HG03045 (cell line): ENCODE measurements around the gene MLEC.
"Not testable (repeated sequence)": the region's sequence is repeated elsewhere in the genome, so short reads cannot be mapped to it uniquely, and the experiment has no call there.

Experiments
- ATAC-seq: cut with Tn5 transposase; IDR thresholded peaks from one replicate; pipeline ENCODE4 v1.9.1; 2021; ENCODE audit warnings: mild to moderate bottlenecking, moderate library complexity; ENCODE audit not compliant: unreplicated experiment

The MLEC gene

DNA sequence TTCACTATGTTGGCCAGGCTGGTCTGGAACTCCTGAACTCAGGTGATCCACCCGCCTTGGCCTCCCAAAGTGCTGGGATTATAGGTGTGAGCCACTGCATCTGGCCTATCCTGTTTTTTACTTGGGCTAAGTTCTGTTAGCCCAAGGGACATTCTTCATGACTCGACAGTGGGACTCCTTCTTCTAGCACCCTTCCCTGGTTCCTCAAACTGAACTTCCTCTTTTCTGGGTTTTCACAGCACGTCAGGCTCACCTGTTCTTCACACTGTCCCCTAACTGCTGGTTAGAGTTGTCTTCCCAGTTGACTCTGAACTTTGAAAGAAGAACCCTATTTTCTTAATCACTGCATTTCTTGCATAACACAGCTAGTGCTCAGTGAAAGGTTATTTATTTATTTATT is 24.1 kb upstream of the MLEC start:
- ATAC-seq: no peak

DNA sequence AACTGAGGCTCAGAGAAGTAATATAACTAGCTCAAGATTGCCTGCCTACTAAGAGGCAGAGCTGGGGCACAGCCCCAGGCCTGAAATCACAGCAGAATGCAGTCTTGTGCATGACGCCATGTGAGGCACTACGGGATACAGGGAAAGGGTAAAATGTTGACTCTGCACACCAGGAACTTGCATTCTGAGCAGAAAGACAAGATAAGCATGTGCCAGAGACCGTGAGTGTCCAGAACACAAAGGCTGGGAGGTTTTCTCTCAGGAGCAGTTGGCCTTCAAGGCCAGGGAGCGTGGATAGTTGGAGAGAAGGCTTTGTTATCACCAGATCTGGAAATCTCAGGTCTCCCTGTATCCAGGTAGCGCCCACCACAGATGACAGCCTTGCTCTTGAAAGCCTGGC is 23.2 kb upstream of the MLEC start:
- no peak for ATAC-seq

DNA sequence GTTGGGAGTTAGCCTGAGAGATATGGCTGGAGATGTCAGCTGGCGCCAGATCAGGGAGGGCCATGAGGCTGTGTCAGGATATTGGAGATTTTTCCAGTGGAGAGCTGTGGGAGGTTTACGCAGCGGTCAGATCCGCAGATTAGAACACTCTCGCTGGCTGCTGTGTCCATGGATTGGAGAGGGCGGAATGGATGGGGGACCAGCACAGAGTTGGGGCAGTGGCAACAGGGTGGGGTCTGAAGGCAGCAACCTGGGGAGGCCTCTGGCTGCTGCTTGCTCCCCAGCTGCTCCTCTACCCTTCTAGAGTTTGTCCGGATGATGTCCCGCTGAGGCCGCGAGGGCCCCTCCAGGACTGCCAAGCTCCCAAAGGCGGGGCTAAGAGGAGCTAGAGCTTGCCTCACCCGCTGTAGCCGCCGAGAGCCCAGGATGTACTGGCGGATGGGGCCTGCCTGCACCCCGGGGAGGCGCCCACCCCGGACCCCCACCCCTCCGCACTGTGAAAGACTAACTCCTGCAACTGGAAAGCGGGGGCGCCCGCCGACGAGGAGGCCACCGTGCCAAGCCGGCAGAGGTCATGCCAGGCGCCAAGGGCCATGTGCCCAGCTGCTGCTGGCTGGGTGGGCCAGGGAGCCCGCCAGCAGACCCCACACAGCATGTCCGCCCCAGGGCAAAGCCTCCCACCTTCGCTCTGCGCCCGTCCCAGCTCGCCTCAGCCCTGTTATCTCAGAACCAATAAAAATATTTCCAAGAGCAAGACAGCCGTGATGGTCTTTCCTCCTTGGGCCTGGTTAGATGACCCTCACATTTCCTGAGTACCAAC is 20.2 kb upstream of the MLEC start:
- ATAC-seq: no peak

DNA sequence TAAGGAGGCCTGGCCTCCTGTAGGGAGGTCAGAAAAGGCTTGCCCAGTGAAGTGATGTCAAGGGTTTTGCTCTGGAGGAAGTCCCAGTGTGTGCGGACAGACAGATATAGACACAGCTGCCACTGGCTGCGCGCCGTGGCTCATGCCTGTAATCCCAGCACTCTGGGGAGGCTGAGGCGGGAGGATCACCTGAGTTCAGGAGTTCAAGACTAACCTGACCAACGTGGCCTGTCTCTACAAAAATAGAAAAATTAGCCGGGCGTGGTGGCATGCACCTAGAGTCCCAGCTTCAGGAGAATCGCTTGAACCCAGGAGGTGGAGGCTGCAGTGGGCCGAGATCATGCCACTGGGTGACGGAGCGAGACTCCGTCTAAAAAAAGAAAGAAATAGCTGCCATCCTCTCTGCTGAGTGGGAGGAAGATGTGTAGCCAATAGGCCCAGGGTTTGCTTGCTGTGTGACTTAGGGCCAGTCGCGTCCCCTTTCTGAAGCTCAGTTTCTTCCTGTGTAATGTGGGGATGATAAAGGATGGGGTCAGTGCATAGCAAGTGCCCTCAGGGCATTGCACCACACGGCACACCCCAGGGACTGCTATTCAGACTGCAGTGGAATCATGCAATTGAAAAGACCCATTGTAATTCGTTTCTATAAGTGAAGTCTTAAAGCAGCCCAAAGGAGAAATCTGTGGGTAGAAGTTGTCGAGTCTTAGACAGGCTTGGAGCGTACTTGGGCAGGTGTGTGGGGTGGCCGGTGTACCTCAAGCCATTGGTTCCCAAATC is 18.7 kb upstream of the MLEC start:
- no peak for ATAC-seq

DNA sequence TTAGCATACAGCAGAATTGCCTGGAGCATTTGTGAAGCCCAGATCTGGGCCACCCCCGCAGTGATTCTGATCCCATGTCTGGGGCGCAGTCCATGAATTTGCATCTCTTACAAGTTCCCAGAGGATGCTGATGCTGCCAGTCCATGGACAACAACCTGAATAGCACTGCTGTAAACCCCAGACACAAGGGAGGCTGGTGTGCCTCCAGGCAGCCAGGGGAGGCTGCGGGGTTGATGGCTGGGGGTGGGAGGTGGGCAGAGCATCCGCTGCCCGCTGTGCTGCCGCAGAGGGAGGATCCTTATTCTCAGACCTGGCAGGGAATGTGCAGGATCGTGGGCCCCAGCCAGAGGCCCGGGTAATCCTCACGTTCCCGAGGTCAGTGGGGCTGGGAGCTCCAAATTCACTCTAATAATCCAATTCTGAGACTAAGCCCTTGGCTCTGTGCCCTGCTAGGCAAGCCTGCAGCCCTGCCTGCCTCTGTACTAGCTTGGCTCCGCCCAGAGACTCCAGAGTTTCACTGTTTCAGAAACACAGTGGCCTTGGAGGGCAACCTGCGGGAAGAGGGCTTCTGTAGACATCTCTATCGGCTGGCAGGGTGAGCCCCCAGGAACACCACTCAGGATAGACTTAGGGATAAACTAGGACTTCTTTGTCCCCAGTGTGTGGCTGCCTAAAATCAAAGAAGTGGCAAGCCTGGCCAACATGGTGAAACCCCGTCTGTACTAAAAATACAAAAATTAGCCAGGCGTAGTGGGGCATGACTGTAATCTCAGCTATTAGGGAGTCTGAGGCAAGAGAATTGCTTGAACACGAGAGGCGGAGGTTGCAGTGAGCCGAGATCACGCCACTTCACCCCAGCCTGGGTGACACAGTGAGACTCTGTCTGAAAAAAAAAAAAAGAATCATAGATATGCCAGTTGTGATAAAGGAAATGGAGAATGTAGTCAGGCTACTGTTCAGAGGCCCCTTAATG is 17.8 kb upstream of the MLEC start:
- no peak for ATAC-seq

DNA sequence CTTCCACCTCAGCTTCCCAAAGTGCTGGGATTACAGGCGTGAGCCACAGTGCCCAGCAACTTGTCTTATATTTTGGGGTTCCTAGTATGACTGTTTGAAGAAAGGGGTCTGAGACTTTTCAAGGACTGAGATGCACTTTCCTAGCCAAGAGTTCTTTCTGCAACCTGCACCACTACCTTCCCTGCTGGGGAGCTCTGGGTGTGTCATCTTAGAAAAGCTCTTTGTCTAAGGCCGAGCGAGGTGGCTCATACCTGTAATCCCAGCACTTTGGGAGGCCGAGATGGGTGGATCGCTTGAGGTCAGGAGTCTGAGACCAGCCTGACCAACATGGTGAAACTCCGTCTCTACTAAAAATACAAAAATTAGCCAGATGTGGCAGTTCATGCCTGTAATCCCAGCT is 16.7 kb upstream of the MLEC start:
- not testable (repeated sequence) for ATAC-seq

DNA sequence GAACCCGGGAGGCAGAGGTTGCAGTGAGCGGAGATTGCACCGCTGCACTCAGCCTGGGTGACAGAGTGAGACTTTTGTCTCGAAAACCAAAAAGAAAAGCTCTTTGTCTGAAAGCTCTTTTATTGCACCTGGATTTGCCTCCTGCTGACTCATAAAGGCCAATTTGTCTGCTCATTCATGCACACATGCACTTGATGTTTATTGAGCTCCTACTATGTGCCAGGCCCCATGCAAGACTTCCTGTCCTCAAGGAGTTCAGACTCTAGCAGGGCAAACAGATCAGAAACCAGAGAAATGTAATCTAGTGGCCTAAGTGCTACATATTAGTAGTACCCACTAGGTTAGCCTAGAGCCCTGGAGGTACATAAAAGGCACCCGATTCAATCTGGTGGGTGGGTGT is 16.3 kb upstream of the MLEC start:
- ATAC-seq: no peak

DNA sequence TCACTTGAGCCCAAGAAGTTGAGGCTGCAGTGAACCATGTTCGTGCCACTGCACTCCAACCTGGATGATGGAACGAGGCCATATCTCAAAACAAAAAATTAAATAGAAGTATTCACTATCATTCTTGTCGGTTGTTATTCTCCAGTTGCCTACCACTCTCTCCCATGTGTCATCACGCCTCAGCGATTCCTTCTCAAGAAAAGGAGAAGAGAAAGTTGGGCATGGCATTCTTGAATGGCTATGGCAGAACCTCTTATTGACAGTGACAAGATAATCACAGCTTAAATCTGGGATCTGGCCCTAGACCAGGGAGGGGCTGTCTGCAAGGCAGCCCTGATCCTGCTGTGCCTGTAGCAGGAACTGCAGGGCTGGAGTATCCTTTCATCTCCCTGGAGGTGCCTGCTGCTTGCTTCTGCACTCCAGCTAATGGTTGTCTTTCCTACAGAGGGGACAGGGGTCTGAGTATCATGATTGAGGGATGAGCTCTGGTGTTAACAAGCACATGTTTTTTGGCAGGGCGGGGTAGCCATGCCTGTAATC is 12.8 kb upstream of the MLEC start:
- ATAC-seq: no peak

DNA sequence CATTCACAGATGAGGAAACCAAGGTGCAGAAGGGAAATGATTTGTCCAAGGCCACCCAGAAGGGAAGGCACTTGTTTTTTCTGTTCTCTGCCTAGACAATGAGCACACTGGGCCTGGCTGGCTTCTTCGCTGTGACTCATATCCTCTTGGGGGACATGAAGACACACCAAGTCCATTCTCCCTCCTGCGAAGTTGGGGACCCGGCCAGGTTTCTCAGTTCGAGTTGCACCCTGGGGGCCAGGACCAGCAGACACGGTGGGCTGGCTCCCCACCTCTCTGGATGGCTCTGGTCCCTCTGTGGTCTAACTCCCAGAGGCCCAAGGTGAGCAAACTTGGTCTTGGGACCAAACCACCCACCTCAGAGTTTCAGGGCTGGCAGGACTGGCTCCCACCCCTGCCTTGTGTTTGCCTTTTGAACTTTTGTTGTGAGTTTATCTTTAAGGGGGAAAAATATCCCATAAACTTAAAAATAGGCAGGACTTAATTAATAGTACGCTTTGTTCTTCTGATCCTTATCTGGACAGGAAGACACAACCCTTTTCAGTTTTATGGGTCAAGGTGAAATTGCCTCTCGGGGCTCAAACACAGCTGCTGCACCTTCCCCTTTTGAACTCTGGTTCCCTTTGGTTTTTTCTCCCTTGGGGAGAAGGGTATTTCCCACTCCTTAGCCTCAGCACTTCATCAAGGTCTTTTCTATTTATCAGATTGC is 9.0 kb upstream of the MLEC start:
- no peak for ATAC-seq

DNA sequence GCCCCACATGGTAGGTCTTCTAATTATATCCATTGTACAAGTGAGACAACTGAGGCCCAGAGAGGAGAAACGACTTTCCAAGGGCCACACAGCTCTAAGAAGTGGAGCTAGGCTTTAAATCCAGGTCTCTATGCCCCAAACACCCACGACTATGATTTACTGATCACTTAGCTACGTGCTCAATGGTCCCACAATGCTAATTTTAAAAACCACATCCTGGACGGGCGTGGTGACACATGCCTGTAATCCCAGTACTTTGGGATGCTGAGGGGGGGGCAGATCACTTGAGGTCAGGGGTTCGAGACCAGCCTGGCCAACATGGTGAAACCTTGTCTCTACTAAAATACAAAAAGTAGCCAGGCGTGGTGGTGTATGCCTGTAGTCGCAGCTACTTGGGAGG is 8.4 kb upstream of the MLEC start:
- no peak for ATAC-seq

DNA sequence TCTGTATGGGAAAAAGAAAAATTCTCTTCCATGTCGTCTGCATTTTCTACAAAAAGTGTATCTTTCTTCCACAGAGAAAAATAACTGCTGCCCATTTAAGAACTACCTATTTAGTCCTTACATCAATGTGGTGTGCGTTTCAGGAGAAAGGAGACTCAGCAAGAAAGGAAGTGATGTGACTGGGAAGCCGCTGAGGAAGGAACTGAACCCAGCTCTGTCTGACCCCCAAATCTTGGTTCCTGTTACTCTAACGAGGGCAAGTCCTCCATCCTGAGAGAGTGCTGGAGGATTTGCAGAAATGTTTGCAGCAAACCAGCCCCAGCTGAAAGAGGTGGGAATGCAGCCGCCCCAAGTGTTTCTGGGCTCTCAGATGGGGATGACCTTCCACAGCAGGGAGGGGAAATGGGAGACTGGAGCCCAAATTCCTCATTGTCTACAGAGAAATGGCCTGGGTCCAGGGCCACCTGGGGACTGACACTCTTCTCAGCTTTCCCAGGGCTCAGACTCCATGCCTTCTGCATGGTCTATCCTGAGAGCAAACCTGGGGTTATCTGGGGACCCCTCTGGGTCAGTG is 6.7 kb upstream of the MLEC start:
- ATAC-seq: no peak

DNA sequence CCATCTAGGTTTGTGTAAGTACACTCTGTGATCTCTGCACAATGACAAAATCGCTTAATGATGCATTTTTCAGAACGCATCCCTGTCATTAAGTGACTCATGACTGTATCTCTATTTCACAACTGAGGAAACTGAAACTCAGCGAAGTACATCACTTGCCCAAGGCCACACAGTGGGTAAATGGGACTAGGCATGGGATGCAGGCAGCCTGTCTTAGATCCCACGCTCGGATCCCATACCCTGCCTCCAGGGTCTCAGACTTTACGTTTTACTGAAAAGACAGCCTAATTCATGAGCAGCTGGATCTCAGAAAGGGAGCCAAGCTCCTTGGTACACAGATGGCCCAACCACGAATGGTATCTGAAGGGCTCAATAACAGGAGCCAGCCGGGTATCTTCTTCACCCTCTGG is 2.4 kb upstream of the MLEC start:
- ATAC-seq: no peak

DNA sequence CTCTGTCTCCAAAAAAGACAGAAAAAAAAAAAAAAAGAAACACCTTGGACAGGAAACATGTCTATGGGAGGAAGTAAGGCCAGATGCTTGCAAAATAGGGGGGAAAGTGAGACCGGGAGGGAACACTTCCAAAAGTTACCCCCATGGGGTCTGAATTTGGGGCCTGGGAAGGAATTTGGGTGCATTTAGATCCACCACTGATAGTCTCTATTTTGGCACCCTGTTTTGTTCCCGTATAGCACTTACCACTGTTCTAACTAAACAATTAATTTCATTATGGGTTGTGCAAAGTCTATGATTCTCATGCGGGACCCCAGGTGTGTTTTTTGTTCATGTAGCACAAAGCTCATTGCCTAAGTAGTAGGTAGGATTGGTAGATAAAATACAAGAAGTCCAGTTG is 1.4 kb upstream of the MLEC start:
- no peak for ATAC-seq

DNA sequence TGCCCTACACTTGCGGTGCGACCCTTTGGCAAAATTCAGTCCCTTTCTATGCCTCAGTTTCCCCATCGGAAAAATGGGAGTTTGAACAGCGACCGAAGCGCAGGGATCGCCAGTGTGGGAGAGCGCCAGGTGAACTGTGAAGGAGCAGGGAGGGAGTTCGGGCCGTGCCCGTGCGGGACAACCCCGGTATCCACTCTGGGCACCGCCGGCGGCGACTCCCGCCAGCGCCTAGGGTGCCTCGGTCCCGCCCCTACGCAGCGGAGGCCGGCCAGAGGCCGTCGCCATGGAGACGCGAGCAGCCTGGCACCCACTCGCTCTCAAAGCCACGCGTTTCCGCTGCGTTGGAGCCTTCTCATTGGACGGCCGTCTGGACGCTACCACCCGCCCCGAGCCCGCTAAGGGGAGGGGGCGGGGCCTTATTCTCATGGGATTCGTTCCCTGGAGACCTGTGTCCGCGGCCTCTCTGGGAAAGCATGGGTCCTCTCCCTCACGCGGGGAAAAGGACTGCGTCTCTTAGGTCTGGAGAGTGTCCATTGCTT is 729 bp upstream of the MLEC start:
- peak; percentile 78 for ATAC-seq

DNA sequence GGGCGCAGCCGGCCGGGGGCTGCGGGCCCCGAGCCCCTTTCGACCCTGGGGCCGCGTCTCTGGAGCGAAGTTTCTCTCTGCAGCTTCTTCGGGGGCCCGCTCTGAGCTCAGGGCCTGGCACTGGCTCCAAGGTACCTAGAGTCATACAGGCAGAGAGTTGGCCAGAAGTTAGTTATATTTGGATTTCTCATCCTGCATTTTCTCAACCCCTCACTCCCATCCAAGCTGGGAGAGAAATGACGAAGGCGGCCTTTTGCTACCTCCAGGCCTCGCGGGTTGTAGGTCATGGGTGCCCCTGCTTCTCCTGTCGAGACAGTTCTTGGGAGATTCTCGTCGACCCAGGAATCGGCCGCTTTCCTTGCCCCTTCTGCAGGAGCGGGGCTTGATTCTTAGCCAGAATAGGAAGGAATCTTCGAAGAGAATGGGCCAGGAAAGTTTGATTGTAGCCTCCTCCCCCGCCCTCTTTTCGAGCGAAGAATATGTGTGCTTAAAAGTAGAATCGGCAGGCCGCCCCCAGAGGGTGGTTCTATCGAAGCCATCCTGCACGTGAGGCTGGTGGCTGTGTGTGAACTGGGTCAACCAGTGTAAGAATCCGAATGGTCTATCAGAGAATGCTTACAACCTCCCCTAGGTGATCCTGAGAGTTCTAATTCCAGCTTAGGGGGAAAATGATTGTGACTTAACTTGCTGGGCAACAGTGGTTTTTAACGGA is 785 bp downstream of the MLEC start:
- ATAC-seq: no peak

DNA sequence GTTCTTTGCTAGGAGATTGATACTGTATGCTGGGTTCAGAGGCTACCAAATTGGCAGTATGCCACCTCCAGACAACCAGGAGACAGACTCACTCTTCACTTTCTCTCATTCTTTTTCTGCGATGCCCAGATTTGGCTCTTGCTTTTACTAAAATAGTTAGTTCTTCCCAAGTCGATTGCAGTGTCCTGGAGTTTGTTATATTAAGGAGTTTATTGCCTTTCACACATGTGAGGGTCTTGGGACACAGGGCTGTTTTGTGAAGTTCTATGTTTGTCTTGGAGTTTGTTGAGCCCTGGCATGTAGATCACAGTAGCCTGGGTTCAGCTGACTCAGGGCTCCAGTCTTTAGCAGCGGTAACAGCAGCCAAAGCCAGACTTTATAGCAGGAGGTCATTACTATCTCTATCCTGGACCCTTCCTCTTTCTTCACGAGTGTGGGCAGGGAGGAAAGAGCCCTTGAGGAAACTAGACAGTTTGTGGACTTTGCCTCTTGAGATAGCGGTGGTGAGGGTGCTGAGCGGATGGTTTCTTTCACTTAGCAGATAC is 1.6 kb downstream of the MLEC start:
- ATAC-seq: no peak

DNA sequence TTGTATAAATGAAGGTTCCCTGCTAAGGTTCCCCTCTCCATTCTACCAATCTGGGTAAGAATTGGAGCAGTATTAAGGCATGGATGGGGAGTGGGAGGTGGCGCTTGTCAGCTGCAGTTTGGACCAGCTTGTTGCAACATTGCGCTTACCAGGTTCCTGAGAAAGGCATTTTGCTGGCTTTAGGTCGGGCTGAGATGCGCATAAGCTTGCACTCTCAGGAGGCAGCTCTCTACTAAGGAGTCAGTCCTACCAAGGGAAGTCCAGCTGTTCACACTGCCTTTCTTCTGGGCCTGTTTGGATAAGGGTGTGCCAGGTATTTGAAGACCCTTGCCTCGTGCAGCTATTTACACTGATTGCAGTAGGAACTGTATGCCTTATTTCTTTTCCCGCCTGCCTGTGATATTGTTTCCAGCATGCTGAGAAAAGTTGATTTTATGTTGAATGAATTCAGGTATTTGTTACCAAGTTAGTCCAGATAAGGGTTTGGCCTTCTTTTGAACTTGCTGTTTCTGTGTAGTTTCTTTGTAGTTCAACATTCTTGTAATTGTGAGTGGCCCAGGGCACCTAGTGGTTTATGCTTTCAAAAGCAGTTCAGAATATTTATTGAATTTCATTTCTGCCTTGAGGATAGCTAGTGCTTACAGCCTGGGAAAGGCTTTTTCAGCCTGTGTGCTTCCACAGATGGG is 2.6 kb downstream of the MLEC start:
- ATAC-seq: no peak

DNA sequence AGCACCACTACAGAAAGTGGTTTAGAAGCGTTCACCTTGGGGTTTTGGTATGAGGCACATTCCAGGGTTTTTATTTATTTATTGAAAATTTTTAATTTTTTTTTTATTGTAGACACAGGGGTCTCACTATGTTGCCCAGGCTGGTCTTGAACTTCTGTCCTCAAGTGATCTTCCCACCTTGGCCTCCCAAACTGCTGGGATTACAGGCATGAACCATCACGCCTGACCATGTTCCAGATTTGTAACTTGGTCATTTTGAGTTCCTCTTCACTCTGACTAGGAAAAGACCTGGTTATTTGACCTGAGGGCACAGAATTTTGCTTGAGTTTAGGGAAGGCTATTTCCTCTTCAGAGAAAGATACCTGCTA is 3.1 kb downstream of the MLEC start:
- no peak for ATAC-seq
